Right lobe of liver (tissue), 4 donors: ENCODE results near the gene GFAP.

Experiments used
- CTCF ChIP-seq, 4 donors: fragments of 200-600 bp in 3 of 4; fragments of 450-650 bp in 1 of 4; IDR thresholded peaks; one replicate each; pipeline versions ENCODE4 v1.5.1 to v1.8.0; 2016 to 2022; ENCODE audit warnings: antibody characterized with exemption in 4 of 4, mild to moderate bottlenecking in 2 of 4
- POLR2A ChIP-seq: fragments of 450-650 bp; IDR thresholded peaks from one replicate; pipeline ENCODE4 v1.6.1; 2017; ENCODE audit warnings: antibody characterized with exemption, mild to moderate bottlenecking
- donor health status: DM: no; HTN: no; CAD: no.
- donor health status: DM: no; HTN: no; CAD: no.
- donor health status: DM: no; HTN: yes; CAD: no.

- TF ChIP-seq CTCF (IDR thresholded peaks at IDR 0.05) (no peak), POLR2A (no peak)
Measured at GRCh38 chr17:44903012-44903685, 12.2 kb downstream of the GFAP start.
